ENCODE measurements around the gene AP1M1.

- no peak for TF ChIP-seq CTCF (IDR thresholded peaks at IDR 0.05; ENCODE audit: low read depth, low read length)
- TF ChIP-seq EZH2phosphoT487 (IDR thresholded peaks at IDR 0.05; ENCODE audit: low read depth): no peak
These were observed 29.4 kb downstream of the AP1M1 start for GRCh38 chr19:16226878-16227836.

Data from OCI-LY3 (cell line).